Mesenchymal stem cell (in vitro differentiated cells and primary cell): ENCODE measurements around the gene VTN.

Experiments
- DNase-seq: peaks from one replicate; pipeline ENCODE4 v3.0.0-alpha.2; 2013
- H2AFZ ChIP-seq: one replicate; pipeline ENCODE4 v1.6.1; 2013; ENCODE audit warnings: low read depth, mild to moderate bottlenecking, control low read depth, inconsistent platforms, low read length, moderate library complexity
- H2AK5ac ChIP-seq: 2 replicates; pipeline ENCODE4 v1.6.1; 2013; ENCODE audit warnings: low read length, moderate library complexity, mild to moderate bottlenecking, inconsistent platforms; ENCODE audit not compliant: severe bottlenecking
- H2BK120ac ChIP-seq: one replicate; pipeline ENCODE4 v1.6.1; 2013; ENCODE audit warnings: low read depth, mild to moderate bottlenecking, inconsistent platforms, low read length, moderate library complexity
- H2BK12ac ChIP-seq, 2 experiments: one replicate each; pipeline ENCODE4 v1.6.1; 2013; ENCODE audit warnings: inconsistent platforms in 2 of 2, low read length in 2 of 2, mild to moderate bottlenecking in 2 of 2, moderate library complexity in 2 of 2, control low read depth in 1 of 2
- H2BK15ac ChIP-seq: one replicate; pipeline ENCODE4 v1.6.1; 2013; ENCODE audit warnings: mild to moderate bottlenecking, low read depth, inconsistent platforms; ENCODE audit not compliant: poor library complexity, severe bottlenecking
- H2BK5ac ChIP-seq: 2 replicates; pipeline ENCODE4 v1.6.1; 2013; ENCODE audit warnings: low read depth, mild to moderate bottlenecking, low read length, control low read depth, inconsistent platforms; ENCODE audit not compliant: poor library complexity, severe bottlenecking
- H3K14ac ChIP-seq, 2 experiments: one replicate each; pipeline ENCODE4 v1.6.1; 2013; ENCODE audit warnings: inconsistent platforms in 2 of 2, low read length in 2 of 2, control low read depth in 1 of 2, mild to moderate bottlenecking in 1 of 2, moderate library complexity in 1 of 2
- H3K18ac ChIP-seq, 2 experiments: one replicate each; pipeline ENCODE4 v1.6.1; 2013; ENCODE audit warnings: inconsistent platforms in 2 of 2, low read length in 2 of 2, control low read depth in 1 of 2, low read depth in 1 of 2, mild to moderate bottlenecking in 1 of 2
- H3K23ac ChIP-seq, 2 experiments: one replicate each; pipeline ENCODE4 v1.6.1; 2013; ENCODE audit warnings: inconsistent platforms in 2 of 2, low read length in 2 of 2, mild to moderate bottlenecking in 2 of 2, moderate library complexity in 2 of 2, control low read depth in 1 of 2
- H3K27ac ChIP-seq: 2 replicates; pipeline ENCODE4 v1.5.1; 2013; ENCODE audit warnings: mild to moderate bottlenecking, moderate library complexity, low read length, control low read depth, inconsistent platforms; ENCODE audit not compliant: poor library complexity, severe bottlenecking
- H3K27me3 ChIP-seq, 2 experiments: 2 replicates each; pipeline versions ENCODE4 v1.6.1 to v1.7.0; 2013; ENCODE audit warnings: low read length in 2 of 2, mild to moderate bottlenecking in 2 of 2, moderate library complexity in 2 of 2, control low read depth in 1 of 2, inconsistent platforms in 1 of 2; ENCODE audit not compliant: control insufficient read depth in 1 of 2, insufficient read depth in 1 of 2
- H3K36me3 ChIP-seq, 2 experiments: 2 replicates each; pipeline versions ENCODE4 v1.6.1 to v1.7.0; 2013; ENCODE audit warnings: low read length in 2 of 2, control low read depth in 1 of 2, inconsistent platforms in 1 of 2, low read depth in 1 of 2, mild to moderate bottlenecking in 1 of 2; ENCODE audit not compliant: insufficient read depth in 2 of 2, control insufficient read depth in 1 of 2
- H3K4ac ChIP-seq, 2 experiments: one replicate each; pipeline ENCODE4 v1.6.1; 2013; ENCODE audit warnings: inconsistent platforms in 2 of 2, low read length in 2 of 2, mild to moderate bottlenecking in 2 of 2, moderate library complexity in 2 of 2, control low read depth in 1 of 2, low read depth in 1 of 2
- H3K4me1 ChIP-seq: 2 replicates; pipeline ENCODE4 v1.6.1; 2013; ENCODE audit warnings: low read depth, low read length, control low read depth; ENCODE audit not compliant: control insufficient read depth, insufficient read depth
- H3K4me2 ChIP-seq: 2 replicates; pipeline ENCODE4 v1.6.1; 2013; ENCODE audit warnings: low read length, mild to moderate bottlenecking, inconsistent platforms; ENCODE audit not compliant: poor library complexity, severe bottlenecking
- H3K4me3 ChIP-seq, 2 experiments: 2 replicates each; pipeline versions ENCODE4 v1.5.1 to v1.7.0; 2013; ENCODE audit warnings: low read length in 2 of 2, mild to moderate bottlenecking in 2 of 2, control low read depth in 1 of 2, low read depth in 1 of 2; ENCODE audit not compliant: insufficient read depth in 1 of 2
- H3K79me1 ChIP-seq: replicated peaks from 2 replicates; pipeline ENCODE4 v1.6.1; 2013; ENCODE audit warnings: mild to moderate bottlenecking, control low read depth, low read length, inconsistent platforms; ENCODE audit not compliant: poor library complexity, severe bottlenecking
- H3K9ac ChIP-seq: 2 replicates; pipeline ENCODE4 v1.7.0; 2013; ENCODE audit warnings: mild to moderate bottlenecking, low read length, moderate library complexity
- H3K9me3 ChIP-seq: 2 replicates; pipeline ENCODE4 v1.7.0; 2013; ENCODE audit warnings: mild to moderate bottlenecking, low read length; ENCODE audit not compliant: control insufficient read depth
- H4K8ac ChIP-seq: one replicate; pipeline ENCODE4 v1.6.1; 2013; ENCODE audit warnings: inconsistent platforms, mild to moderate bottlenecking, low read length, moderate library complexity
- H4K91ac ChIP-seq: one replicate; pipeline ENCODE4 v1.6.1; 2013; ENCODE audit warnings: mild to moderate bottlenecking, low read length, inconsistent platforms
- WGBS: methylation state at CpG from one replicate; pipeline ENCODE4 v1.1.7; 2013; ENCODE audit warnings: mixed read lengths; 5-methylcytosine and 5-hydroxymethylcytosine counted together

The VTN gene

DNA sequence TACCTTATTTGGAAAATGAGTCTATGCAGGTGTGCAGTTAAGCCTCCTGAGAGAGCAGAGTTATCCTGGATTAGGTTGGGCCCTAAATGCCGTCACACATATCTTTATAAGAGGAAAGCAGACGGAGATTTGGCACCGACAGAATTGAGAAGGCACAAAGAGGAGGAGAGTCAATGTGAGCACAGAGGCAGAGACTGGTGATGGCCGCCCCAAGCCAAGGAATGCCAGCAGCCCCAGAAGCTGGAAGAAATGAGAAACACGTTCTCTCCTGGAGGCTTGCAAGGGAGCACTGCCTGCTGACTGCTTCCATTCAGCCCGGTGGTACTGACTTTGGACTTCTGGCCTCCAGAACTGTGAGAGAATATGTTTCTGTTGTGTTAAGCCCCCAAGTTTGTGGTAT, 32.7 kb upstream of the VTN start:
- Histone ChIP-seq H3K4ac (no peak overlapping the region), H3K14ac (no peak overlapping the region), H2AK5ac (no peak overlapping the region), H2BK15ac (no peak overlapping the region), H4K8ac (no peak overlapping the region), H3K23ac (no peak overlapping the region), H2BK5ac (no peak overlapping the region), H4K91ac (no peak overlapping the region), H3K4me2 (no peak overlapping the region), H3K18ac (no peak overlapping the region), H3K79me1 (no peaks in the 10 kb centered on the region), H3K4me1 (peaks cover 32% of the 10 kb centered on the region), H3K27ac (no peak overlapping the region), H3K36me3 (peaks cover 9 to 44% of the 10 kb centered on the region in 2 experiments), H2AFZ (no peak overlapping the region), H3K9ac (no peak overlapping the region), H3K27me3 (no peaks in the 10 kb centered on the region), H2BK120ac (no peak overlapping the region), H3K4me3 (no peak overlapping the region), H2BK12ac (no peak overlapping the region), H3K9me3 (no peaks in the 10 kb centered on the region)
- DNase-seq = no peak
- WGBS = 95% methylated on average over 6 of the region's 6 CpGs

DNA sequence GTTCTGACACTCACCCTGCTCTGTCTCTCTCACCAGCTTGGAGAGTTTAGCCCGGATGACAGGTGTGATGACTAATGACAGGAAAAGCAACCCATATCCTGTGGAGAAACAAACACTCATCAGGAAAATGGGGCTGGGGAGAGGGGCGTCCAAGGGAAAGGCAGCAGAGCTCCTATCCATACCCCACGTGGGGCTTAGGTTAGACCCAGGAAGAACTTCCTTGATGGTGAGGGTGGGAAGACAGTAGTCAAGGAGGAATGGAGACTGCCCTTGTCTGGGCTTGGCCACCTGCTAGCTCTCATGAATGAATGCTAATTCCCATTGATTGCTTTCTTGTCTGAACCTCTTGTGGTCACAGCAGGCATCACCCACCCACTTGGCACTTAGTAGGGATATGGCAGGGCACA, 32.1 kb upstream of the VTN start:
- Histone ChIP-seq H3K9me3 (no peaks in the 10 kb centered on the region), H2BK12ac (no peak overlapping the region), H3K4me1 (peaks cover 34% of the 10 kb centered on the region), H2AFZ (no peak overlapping the region), H3K36me3 (peaks cover 9 to 44% of the 10 kb centered on the region in 2 experiments), H2BK15ac (no peak overlapping the region), H4K91ac (no peak overlapping the region), H3K27me3 (no peaks in the 10 kb centered on the region), H3K14ac (no peak overlapping the region), H2BK120ac (no peak overlapping the region), H3K9ac (no peak overlapping the region), H3K23ac (no peak overlapping the region), H3K4me2 (no peak overlapping the region), H2BK5ac (no peak overlapping the region), H3K18ac (no peak overlapping the region), H3K4me3 (no peak overlapping the region), H2AK5ac (no peak overlapping the region), H4K8ac (no peak overlapping the region), H3K27ac (no peak overlapping the region), H3K4ac (no peak overlapping the region), H3K79me1 (no peaks in the 10 kb centered on the region)
- 27% methylated on average over 2 of the region's 3 CpGs for WGBS
- DNase-seq = no peak

DNA sequence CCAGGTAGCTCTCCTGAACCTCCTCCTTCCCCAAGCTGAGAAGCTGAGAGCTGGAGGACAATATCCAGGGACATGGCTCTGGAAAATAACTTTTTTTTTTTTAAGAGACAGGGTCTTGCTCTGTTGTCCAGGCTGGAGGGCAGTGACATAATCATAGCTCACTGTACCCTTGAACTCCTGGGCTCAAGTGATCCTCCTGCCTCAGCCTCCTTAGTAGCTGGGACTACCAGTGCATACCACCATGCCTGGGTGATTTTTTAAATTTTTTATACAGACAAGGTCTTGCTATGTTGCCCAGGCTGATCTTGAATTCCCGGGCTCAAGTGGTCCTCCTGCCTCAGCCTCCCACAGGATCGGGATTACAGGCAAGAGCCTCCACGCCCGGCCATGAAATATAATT, 29.7 kb upstream of the VTN start:
- Histone ChIP-seq H2AFZ (no peak overlapping the region), H4K8ac (no peak overlapping the region), H2BK15ac (no peak overlapping the region), H2BK12ac (no peak overlapping the region), H4K91ac (no peak overlapping the region), H2BK5ac (no peak overlapping the region), H3K27me3 (no peaks in the 10 kb centered on the region), H3K18ac (no peak overlapping the region), H3K14ac (no peak overlapping the region), H3K36me3 (peaks cover 22 to 50% of the 10 kb centered on the region in 2 experiments), H3K4ac (no peak overlapping the region), H3K79me1 (no peaks in the 10 kb centered on the region), H3K23ac (no peak overlapping the region), H3K27ac (no peak overlapping the region), H3K9ac (no peak overlapping the region), H3K4me2 (no peak overlapping the region), H3K9me3 (no peaks in the 10 kb centered on the region), H2BK120ac (no peak overlapping the region), H2AK5ac (no peak overlapping the region), H3K4me3 (no peak overlapping the region), H3K4me1 (peaks cover 21% of the 10 kb centered on the region)
- DNase-seq = no peak
- WGBS = 96% methylated on average over 4 of the region's 4 CpGs

DNA sequence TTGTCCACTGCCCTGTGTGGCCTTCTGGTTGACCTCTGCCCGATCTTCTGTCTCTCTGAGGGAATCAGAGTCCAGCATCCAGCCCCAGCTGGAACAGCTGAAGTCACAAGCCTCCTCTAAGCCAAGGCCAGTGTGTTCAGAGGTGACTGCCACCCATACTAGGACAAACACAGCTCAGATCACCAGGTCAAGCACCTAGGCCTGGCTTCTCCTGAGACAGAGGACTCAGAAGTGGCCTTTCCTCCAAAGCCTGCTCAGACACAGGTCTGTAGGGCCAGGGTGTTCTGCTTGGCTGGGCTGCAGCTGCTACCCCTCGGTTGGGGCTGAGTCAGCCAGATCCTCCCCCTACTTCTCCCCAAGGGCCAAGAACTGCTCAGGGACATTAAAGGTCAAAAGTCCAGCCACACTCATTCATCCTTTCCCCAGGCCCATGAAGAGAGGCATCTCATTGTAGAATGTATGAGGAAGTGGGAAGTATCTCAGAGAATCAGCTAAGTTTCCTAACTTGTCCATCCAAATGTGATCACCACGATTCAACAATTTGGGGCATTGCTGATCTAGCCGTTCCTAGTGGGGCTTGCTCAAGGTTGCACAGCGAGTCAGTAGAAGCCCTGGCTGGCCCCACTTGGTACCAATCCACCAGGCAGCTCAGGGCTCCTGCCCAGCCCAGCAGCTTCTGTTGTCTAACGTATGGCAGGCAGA, 28.3 kb upstream of the VTN start:
- H3K14ac ChIP-seq = no peak overlapping the region
- H2BK12ac ChIP-seq = no peak overlapping the region
- H3K27me3 ChIP-seq = no peaks in the 10 kb centered on the region
- H3K79me1 ChIP-seq = no peaks in the 10 kb centered on the region
- no peak overlapping the region for H2BK15ac ChIP-seq
- H3K4me3 ChIP-seq = no peak overlapping the region
- 76% methylated on average over 6 of the region's 6 CpGs for WGBS
- H3K4me2 ChIP-seq = no peak overlapping the region
- H3K18ac ChIP-seq = no peak overlapping the region
- no peak overlapping the region for H4K91ac ChIP-seq
- peak overlapping the region; percentile 20 for H3K27ac ChIP-seq
- H2AFZ ChIP-seq = no peak overlapping the region
- peaks cover 21% of the 10 kb centered on the region for H3K4me1 ChIP-seq
- no peak overlapping the region for H2BK120ac ChIP-seq
- H2BK5ac ChIP-seq = no peak overlapping the region
- H3K4ac ChIP-seq = no peak overlapping the region
- peak overlapping the region; percentile 46 for H2AK5ac ChIP-seq
- DNase-seq = no peak
- H3K9me3 ChIP-seq = no peaks in the 10 kb centered on the region
- H3K36me3 ChIP-seq = peaks cover 17 to 46% of the 10 kb centered on the region in 2 experiments
- no peak overlapping the region for H4K8ac ChIP-seq
- H3K9ac ChIP-seq = no peak overlapping the region
- no peak overlapping the region for H3K23ac ChIP-seq
